Right atrium auricular region (tissue), 2 donors: Measurements from ENCODE around the gene KDM4B. TPM values are rescaled to one million over a fixed set of nuclear protein-coding genes. Genes with fewer than 3 reads are reported as not detected.

Experiments
- DNase-seq: peaks from one replicate; pipeline ENCODE4 v3.0.0-alpha.2; 2019; ENCODE audit warnings: low spot score
- H3K27ac ChIP-seq, 2 donors: fragments of 200-600 bp; sonication (generic); 1 replicate in 1 of 2; 2 replicates in 1 of 2; pipeline ENCODE4 v1.5.1; 2016 to 2019
- H3K27me3 ChIP-seq, 2 donors: fragments of 200-600 bp; sonication (generic); one replicate each; pipeline versions ENCODE4 v1.5.1 to v1.6.0; 2017 to 2019
- H3K36me3 ChIP-seq: fragments of 200-600 bp; sonication (generic); one replicate; pipeline ENCODE4 v1.5.1; 2016
- H3K4me1 ChIP-seq, 2 donors: fragments of 200-600 bp; sonication (generic); one replicate each; pipeline versions ENCODE4 v1.5.1 to v1.6.0; 2017 to 2019
- H3K4me3 ChIP-seq, 2 donors: fragments of 200-600 bp; sonication (generic); 1 replicate in 1 of 2; 2 replicates in 1 of 2; pipeline ENCODE4 v1.5.1; 2017 to 2019; ENCODE audit warnings: mild to moderate bottlenecking in 1 of 2, moderate library complexity in 1 of 2
- H3K9me3 ChIP-seq, 2 donors: fragments of 200-600 bp; sonication (generic); one replicate each; pipeline ENCODE4 v1.5.1; 2019
- CTCF ChIP-seq, 2 donors: fragments of 200-600 bp; sonication (generic); IDR thresholded peaks; one replicate each; pipeline ENCODE4 v1.5.1; 2019; ENCODE audit warnings: antibody characterized with exemption in 2 of 2
- total RNA-seq, 2 donors: library from RNA; depleted of rRNA; stranded (reverse); fragments of >200 nt; gene quantifications; one replicate each; pipeline ENCODE4 v1.1.0, GENCODE V29; 2016

Gene KDM4B
- total RNA-seq, 2 donors from 2014 or later = 17.6 to 26.0 TPM

GRCh38 chr19:4986471-4986891 lies 17.6 kb downstream of the KDM4B start:
- Histone ChIP-seq H3K4me1 (peaks cover 6 to 66% of the 10 kb centered on the region in 2 donors), H3K4me3 (no peak overlapping the region), H3K27me3 (no peaks in the 10 kb centered on the region), H3K27ac (peak overlapping the region in 1 of 2 donors; percentile 57), H3K9me3 (no peaks in the 10 kb centered on the region), H3K36me3 (no peaks in the 10 kb centered on the region)
- no peak for TF ChIP-seq CTCF (IDR thresholded peaks at IDR 0.05)
- no peak for DNase-seq

GRCh38 chr19:4987256-4987655 lies 18.3 kb downstream of the KDM4B start:
- Histone ChIP-seq H3K27ac (peak overlapping the region in 1 of 2 donors; percentile 57), H3K27me3 (no peaks in the 10 kb centered on the region), H3K4me3 (no peak overlapping the region), H3K36me3 (no peaks in the 10 kb centered on the region), H3K4me1 (peaks cover 6 to 66% of the 10 kb centered on the region in 2 donors), H3K9me3 (no peaks in the 10 kb centered on the region)
- DNase-seq = no peak
- no peak for TF ChIP-seq CTCF (IDR thresholded peaks at IDR 0.05)

- H3K36me3 ChIP-seq = no peaks in the 10 kb centered on the region
- no peaks in the 10 kb centered on the region for H3K9me3 ChIP-seq
- peak overlapping the region in 1 of 2 donors; percentile 57 for H3K27ac ChIP-seq
- DNase-seq = no peak
- peaks cover 6 to 66% of the 10 kb centered on the region in 2 donors for H3K4me1 ChIP-seq
- no peak overlapping the region for H3K4me3 ChIP-seq
- no peaks in the 10 kb centered on the region for H3K27me3 ChIP-seq
- no peak for TF ChIP-seq CTCF (IDR thresholded peaks at IDR 0.05)
These were observed 18.9 kb downstream of the KDM4B start for GRCh38 chr19:4987692-4988370.

- no peaks in the 10 kb centered on the region for H3K36me3 ChIP-seq
- H3K4me1 ChIP-seq = peaks cover 6 to 58% of the 10 kb centered on the region in 2 donors
- H3K9me3 ChIP-seq = no peaks in the 10 kb centered on the region
- no peak for TF ChIP-seq CTCF (IDR thresholded peaks at IDR 0.05)
- H3K27me3 ChIP-seq = no peaks in the 10 kb centered on the region
- peak overlapping the region; percentile 30 to 53 for H3K27ac ChIP-seq
- H3K4me3 ChIP-seq = no peak overlapping the region
- peak; percentile 82 for DNase-seq
These were observed 19.9 kb downstream of the KDM4B start for GRCh38 chr19:4988770-4989251.

- Histone ChIP-seq H3K9me3 (no peaks in the 10 kb centered on the region), H3K4me3 (no peak overlapping the region), H3K4me1 (peaks cover 6 to 45% of the 10 kb centered on the region in 2 donors), H3K27ac (no peak overlapping the region), H3K36me3 (no peaks in the 10 kb centered on the region), H3K27me3 (no peaks in the 10 kb centered on the region)
- no peak for DNase-seq
- no peak for TF ChIP-seq CTCF (IDR thresholded peaks at IDR 0.05)
These were observed 21.4 kb downstream of the KDM4B start for GRCh38 chr19:4990306-4990705.
